Measurements from ENCODE around the gene CORO2B. TPM values are rescaled to one million over a fixed set of nuclear protein-coding genes. Genes with fewer than 3 reads are reported as not detected.

CORO2B gene
- total RNA-seq, 1 donor from 2014 or later, result 3.6 TPM

GRCh38 chr15:68706256-68706655, 127.5 kb downstream of the CORO2B start:
- no peaks in the 10 kb centered on the region for H3K36me3 ChIP-seq
- no peak overlapping the region for H3K27ac ChIP-seq
- DNase-seq, result no peak
- TF ChIP-seq CTCF (IDR thresholded peaks at IDR 0.05), result no peak
- no peak for ATAC-seq
- no peaks in the 10 kb centered on the region for H3K9me3 ChIP-seq
- peaks cover 11% of the 10 kb centered on the region for H3K4me1 ChIP-seq
- H3K27me3 ChIP-seq, result no peaks in the 10 kb centered on the region
- no peak overlapping the region for H3K4me3 ChIP-seq
- intact Hi-C loops (cut with DNase I), result no loop called here

- no peaks in the 10 kb centered on the region for H3K27me3 ChIP-seq
- H3K4me3 ChIP-seq, result no peak overlapping the region
- no peak for ATAC-seq
- H3K9me3 ChIP-seq, result no peaks in the 10 kb centered on the region
- DNase-seq, result no peak
- H3K36me3 ChIP-seq, result no peaks in the 10 kb centered on the region
- no peak for TF ChIP-seq CTCF (IDR thresholded peaks at IDR 0.05)
- intact Hi-C loops (cut with DNase I), result no loop called here
- H3K27ac ChIP-seq, result no peak overlapping the region
- peaks cover 11% of the 10 kb centered on the region for H3K4me1 ChIP-seq
These were observed 128.1 kb downstream of the CORO2B start for GRCh38 chr15:68706931-68707330.

GRCh38 chr15:68707386-68707785, 128.6 kb downstream of the CORO2B start:
- no peak overlapping the region for H3K27ac ChIP-seq
- TF ChIP-seq CTCF (IDR thresholded peaks at IDR 0.05), result no peak
- H3K36me3 ChIP-seq, result no peaks in the 10 kb centered on the region
- no peaks in the 10 kb centered on the region for H3K27me3 ChIP-seq
- no peak overlapping the region for H3K4me3 ChIP-seq
- intact Hi-C loops (cut with DNase I), result no loop called here
- DNase-seq (no peak), ATAC-seq (no peak)
- peaks cover 11% of the 10 kb centered on the region for H3K4me1 ChIP-seq
- no peaks in the 10 kb centered on the region for H3K9me3 ChIP-seq

GRCh38 chr15:68709876-68710275, 131.1 kb downstream of the CORO2B start:
- Histone ChIP-seq H3K27ac (no peak overlapping the region), H3K36me3 (no peaks in the 10 kb centered on the region), H3K4me1 (peaks cover 2% of the 10 kb centered on the region), H3K27me3 (no peaks in the 10 kb centered on the region), H3K4me3 (no peak overlapping the region), H3K9me3 (no peaks in the 10 kb centered on the region)
- no peak for ATAC-seq
- no peak for DNase-seq
- intact Hi-C loops (cut with DNase I), result no loop called here
- TF ChIP-seq CTCF (IDR thresholded peaks at IDR 0.05), result no peak

- H3K9me3 ChIP-seq, result no peaks in the 10 kb centered on the region
- ATAC-seq, result no peak
- intact Hi-C loops (cut with DNase I), result no loop called here
- no peak overlapping the region for H3K4me3 ChIP-seq
- TF ChIP-seq CTCF (IDR thresholded peaks at IDR 0.05), result no peak
- no peaks in the 10 kb centered on the region for H3K27me3 ChIP-seq
- DNase-seq, result no peak
- no peaks in the 10 kb centered on the region for H3K36me3 ChIP-seq
- no peaks in the 10 kb centered on the region for H3K4me1 ChIP-seq
- no peak overlapping the region for H3K27ac ChIP-seq
These were observed 131.7 kb downstream of the CORO2B start for GRCh38 chr15:68710536-68710935.

- no peak for ATAC-seq
- Histone ChIP-seq H3K36me3 (no peaks in the 10 kb centered on the region), H3K27ac (no peak overlapping the region), H3K4me3 (no peak overlapping the region), H3K9me3 (no peaks in the 10 kb centered on the region), H3K4me1 (no peaks in the 10 kb centered on the region), H3K27me3 (no peaks in the 10 kb centered on the region)
- TF ChIP-seq CTCF (IDR thresholded peaks at IDR 0.05), result no peak
- no peak for DNase-seq
- intact Hi-C loops (cut with DNase I), result no loop called here
These were observed 132.6 kb downstream of the CORO2B start for GRCh38 chr15:68711406-68711805.
